Frontal cortex (tissue), 4 donors: ENCODE measurements around the gene COL6A3. TPM values are rescaled to one million over a fixed set of nuclear protein-coding genes. Genes with fewer than 3 reads are reported as not detected.

Experiments used
- DNase-seq, 2 donors: peaks; one replicate each; pipeline ENCODE4 v3.0.0; 2012; ENCODE audit warnings: low spot score in 2 of 2
- FAIRE-seq: peaks from 2 replicates; lab custom pipeline; 2012; peaks lifted over from hg19 to GRCh38; lab: Jason Lieb, UNC
- total RNA-seq: library from RNA; depleted of rRNA; stranded (reverse); fragments of >200 nt; gene quantifications from one replicate; pipeline ENCODE4 v1.2.3, GENCODE V29; 2014
- donor health status: control.
- donor health status: control.
- donor health status: control.

The COL6A3 gene
- total RNA-seq, 1 donor from 2014 or later, result 12.2 TPM

DNA sequence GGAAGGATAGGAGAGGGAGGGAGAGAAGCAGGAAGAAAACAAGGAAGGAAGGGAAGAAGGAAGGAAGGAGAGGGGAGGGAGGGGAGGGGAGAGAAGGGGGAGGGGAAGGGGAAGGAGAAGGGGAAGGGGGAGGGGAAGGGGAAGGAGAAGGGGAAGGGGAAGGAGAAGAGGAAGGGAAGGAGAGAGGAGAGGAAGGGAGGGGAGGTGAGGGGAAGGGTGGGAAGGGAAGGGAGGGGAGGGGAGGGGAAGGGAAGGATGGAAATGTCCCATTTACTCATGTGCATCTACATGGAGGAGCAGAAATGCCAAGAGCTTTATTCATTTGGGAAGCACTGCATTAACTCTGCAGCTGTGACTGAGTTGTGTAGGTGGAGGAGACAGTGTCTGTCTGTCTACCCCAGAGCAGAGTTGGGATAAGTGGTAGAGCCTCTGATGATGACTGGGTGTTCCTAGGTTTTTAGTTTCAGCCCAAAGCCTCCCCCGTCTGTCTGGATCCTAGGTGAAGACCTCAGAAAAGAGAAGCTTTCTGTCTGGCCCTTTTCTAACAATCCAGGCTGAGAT lies 131.3 kb downstream of the COL6A3 start:
- DNase-seq (no peak), FAIRE-seq (no peak)

- DNase-seq (no peak), FAIRE-seq (no peak)
Measured at GRCh38 chr2:237281836-237282306, 132.1 kb downstream of the COL6A3 start.

DNA sequence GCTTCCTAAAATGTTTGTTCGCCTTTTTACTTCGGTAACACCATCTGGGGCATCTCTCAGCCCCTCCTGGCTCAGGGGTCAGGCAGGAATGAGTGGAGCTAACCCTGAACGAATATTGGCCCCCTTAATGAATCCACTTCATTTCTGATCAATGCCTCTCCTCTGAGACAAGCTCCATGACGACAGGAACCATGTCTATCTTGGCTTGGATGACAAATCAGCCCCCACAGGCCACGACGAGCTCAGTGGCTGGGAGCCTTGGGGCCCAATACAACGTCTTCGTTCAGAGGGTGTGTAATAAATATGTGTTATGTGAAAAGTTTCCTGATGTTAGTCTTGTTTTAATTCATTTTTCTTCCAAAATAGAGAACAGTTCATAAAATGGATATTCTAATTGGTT lies 133.0 kb downstream of the COL6A3 start:
- FAIRE-seq (no peak), DNase-seq (no peak)

DNA sequence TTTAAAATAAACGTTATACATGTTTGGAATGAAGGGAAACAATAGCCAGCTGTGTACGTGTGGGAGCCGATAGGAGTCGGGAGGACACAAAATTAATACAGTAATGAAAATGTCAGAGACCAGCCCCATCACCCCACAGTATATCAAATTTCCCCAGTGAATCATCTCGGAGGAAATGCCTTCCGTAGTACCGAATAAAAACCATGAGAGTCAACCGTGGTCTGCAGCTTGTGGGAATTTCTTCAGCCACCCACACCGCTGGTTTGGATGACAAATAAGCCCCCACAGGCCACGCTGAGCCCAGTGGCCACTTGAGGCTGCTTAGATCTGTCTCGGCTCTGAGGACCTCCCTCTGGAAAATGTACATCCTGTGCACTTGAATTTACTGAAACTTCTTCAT lies 133.7 kb downstream of the COL6A3 start:
- no peak for FAIRE-seq

DNA sequence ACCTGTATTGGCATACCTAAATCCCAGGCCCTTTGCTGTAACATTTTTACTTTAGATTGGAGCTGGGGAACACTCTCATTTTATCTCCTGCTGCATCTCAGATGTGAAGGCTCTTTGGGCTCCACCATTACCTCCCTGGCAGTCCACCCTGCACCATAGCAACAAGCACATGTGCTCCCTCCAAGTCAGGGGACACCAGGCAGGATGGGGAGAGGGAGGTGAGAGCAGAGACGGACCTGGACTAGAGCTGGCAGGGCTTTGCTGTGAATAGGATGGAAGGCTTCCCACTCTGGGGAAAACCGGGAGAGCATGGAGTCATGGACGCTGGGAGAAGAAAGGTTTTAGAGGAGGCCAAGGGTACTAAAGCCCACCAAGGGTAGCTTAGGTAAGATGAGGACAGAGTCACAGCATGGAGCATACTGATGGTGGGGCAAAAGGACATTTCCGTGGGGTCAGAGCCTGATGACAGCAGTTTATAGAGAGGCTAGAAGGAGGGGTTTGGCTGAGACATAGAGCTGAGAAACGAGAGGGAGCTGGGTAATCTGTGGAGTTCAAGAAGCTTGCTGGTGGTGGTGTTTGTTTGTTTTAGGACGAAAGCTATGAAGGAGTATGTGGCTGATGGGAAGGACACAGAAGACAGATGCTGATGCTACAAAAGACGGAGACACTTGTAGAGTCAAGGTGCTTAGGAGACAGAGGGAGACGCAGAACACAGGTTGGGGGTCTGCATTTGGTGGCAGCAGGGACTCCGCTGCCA lies 134.8 kb downstream of the COL6A3 start:
- DNase-seq (no peak), FAIRE-seq (no peak)

More for the DNA sequence above, 133.7 kb downstream of the COL6A3 start:
- DNase-seq, result no peak

DNA sequence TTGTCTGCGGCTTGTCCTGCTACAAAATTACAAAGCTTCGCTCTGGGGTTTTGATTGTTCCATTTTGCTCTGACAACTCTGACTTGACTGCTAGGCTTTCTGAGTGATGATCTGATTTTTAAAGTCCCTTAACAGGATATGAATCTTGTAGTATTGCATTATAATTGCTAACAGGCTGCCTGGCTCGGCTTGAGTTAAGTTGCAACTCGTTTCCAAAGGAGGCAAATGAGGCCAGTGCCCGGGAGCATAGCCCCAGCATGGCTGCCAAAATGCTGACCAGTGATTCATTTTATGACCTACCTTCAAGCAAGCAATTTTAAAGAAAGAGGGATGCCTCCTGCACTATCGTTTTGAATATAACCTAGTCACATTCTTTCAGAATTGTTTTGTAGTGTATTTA lies 135.4 kb downstream of the COL6A3 start:
- FAIRE-seq (no peak), DNase-seq (no peak)

GRCh38 chr2:237276716-237277490 lies 137.1 kb downstream of the COL6A3 start:
- FAIRE-seq (no peak), DNase-seq (no peak)

Other genes with a start within 250 kb of the COL6A3 start
- 0.82 TPM for gene MLPH, start 73.1 kb upstream of the COL6A3 start, total RNA-seq
- gene PRLH, start 152.4 kb upstream of the COL6A3 start, total RNA-seq, result not detected
- gene RAB17, start 176.6 kb upstream of the COL6A3 start, total RNA-seq, result 0.41 TPM
- gene LRRFIP1, start 213.4 kb upstream of the COL6A3 start, total RNA-seq, result 27.7 TPM